GM12874 (cell line): ENCODE measurements around the gene TSKS.

Experiments
- TF ChIP-seq, protein P1 (sequence below): IDR thresholded peaks from 2 replicates; pipeline ENCODE4 v1.5.1; 2011; ENCODE audit warnings: low read depth, mild to moderate bottlenecking, control low read depth, low read length, moderate library complexity; ENCODE audit not compliant: insufficient read depth

TSKS gene

DNA sequence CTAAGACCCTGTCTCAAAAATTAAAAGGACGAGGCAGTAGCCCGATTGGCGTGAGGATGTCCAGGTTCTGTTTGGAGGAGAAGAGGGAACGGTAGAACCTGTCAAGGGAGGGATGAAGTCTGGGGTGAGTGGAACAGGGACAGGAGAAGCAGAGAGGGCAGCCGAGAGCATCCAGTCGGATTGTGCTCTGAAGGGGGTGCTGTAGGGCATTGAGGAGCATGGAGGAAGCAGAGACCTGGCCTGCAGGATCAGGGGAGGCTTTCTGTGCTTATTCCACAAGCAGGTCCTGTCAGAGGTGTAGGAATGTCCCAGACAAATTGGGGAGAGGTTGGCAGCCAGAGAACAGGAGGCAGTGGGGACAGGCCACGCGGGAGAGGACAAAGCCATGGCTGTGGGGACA lies 17.8 kb upstream of the TSKS start:
- TF ChIP-seq, protein P1, sequence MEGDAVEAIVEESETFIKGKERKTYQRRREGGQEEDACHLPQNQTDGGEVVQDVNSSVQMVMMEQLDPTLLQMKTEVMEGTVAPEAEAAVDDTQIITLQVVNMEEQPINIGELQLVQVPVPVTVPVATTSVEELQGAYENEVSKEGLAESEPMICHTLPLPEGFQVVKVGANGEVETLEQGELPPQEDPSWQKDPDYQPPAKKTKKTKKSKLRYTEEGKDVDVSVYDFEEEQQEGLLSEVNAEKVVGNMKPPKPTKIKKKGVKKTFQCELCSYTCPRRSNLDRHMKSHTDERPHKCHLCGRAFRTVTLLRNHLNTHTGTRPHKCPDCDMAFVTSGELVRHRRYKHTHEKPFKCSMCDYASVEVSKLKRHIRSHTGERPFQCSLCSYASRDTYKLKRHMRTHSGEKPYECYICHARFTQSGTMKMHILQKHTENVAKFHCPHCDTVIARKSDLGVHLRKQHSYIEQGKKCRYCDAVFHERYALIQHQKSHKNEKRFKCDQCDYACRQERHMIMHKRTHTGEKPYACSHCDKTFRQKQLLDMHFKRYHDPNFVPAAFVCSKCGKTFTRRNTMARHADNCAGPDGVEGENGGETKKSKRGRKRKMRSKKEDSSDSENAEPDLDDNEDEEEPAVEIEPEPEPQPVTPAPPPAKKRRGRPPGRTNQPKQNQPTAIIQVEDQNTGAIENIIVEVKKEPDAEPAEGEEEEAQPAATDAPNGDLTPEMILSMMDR: no peak

DNA sequence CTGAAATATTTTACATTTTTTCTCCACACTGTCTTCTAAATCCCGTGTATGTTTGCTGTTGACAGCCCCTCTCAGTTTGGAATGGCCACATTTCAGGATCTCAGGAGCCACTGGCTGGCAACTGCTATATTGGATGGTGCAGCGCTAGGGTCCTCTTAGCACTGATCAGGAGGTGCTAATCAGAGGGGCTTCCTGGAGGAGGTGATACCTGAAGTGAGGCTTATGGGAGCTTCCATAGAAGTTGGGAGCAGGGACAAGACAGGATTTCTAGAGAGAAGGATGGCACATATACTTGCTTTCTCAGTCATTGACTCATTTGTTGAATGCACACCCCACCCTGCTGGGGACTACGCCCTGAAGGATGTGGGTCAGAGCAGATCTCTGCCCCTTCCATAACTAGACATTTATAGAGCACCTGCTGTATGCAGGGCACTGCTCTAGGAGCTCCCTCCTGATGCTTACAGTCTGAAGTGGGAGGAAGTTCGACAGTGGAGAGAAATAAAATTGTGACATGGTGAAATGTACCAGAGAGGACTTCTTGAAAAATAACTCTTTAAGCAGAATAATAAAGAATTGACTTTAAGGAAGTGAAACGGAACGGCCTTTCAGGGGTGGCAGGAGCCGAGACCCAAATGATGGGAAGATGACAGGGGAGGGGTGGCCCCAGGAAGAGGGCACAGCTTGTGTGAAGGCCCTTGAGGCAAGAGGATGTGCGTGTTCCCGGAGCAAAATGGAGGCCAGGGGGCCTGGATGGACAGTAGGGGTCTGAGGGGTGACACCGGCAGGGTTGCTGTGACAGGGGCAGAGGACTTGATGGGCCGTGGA lies 16.8 kb upstream of the TSKS start:
- TF ChIP-seq, protein P1: no peak

DNA sequence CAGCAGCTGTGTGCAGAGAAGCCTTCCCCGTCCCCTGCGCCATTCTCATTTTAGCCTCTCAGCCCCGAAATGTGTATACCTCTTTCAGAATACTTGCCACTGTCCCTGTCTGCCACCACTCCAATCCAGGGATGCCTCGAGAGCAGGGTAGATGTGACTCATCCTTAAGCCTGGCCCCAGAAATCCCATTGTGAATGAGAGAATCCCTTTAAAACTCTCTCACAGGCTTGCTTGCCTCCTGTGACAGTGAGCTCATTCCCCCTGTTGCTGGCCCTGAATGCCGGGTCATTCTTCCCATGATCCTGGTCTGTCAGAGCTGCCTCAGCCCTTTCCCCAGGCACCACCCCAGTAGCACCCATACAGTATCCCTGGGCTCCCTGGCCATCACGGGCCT lies 13.3 kb upstream of the TSKS start:
- TF ChIP-seq, protein P1: no peak

DNA sequence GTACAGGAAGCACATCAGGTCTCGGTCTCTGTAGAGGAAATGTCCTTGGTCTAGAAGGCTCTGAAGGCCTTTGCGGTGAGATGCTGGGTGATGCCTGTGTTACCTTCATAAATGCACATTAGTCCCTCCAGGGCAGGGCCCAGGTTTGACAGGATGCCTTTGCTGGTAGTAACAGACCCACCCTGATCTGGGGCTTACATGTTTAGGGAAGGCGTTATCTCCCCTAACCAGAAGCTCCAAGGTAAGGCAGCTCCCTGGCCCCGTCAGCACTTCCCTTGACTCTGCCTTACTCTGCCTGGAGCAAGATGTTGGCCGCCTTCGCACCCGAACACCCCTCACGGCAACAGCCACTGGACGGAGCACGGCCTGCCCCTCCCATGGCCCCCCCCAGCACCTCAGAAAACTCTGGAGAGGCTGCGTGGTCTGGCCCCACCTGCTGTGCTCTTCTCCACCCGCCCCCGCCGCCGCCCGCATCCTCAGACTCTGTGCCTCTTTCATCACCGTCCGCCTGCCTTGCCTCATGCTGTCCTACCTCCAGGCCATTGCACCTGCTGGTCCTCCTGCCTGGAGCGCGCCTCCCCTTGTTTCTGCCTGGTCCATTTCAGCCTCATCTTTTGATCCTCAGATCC lies 12.8 kb upstream of the TSKS start:
- TF ChIP-seq, protein P1: no peak

DNA sequence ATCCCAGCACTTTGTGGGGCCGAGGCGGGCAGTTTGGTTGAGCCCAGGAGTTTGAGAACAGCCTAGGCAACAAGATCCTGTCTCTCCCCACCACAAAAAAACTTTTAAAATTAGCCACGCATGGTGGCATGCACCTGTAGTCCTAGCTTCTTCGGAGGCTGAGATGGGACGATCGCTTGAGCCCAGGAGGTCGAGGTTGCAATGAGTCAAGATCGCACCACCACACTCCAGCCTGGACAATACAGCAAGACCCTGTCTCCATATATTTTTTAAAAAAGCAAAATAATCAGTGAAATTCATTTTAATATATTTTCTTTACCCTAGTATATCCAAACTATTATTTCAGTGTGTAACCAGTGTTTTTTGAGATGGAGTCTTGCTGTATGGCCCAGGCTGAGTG lies 11.9 kb upstream of the TSKS start:
- TF ChIP-seq, protein P1: no peak

DNA sequence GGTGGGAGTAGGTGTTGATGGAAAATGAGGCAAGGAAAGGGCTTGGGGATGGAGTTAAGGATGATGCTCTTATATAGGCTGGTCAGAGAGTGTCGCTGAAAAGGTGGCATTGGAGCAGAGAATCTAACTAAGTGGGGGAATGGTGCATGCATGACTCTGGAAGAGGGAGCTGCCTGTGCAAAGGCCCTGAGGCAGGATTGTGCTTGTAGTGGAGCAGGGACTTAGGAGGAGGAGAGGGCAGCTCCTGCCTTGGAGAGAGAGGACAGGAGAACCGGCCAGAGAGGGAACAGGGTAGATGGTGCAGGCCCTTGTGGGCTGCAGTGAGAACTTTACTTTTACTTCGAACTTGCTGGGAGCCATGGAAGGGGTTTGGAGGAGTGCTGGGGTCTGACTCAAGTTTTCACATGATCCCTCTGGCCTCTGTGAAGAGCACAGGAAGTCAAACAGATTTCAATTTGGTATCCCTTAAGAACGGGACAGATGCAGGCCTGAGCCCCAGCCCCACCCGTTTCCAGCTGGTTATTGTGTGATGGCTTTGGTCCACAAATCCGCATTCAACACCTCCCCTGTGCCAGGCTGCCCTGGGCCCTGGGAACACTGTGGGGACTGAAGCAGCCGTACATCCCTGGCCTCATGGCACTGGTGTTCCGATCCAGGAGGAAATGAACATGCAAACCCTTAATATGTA lies 10.7 kb upstream of the TSKS start:
- TF ChIP-seq, protein P1: no peak

DNA sequence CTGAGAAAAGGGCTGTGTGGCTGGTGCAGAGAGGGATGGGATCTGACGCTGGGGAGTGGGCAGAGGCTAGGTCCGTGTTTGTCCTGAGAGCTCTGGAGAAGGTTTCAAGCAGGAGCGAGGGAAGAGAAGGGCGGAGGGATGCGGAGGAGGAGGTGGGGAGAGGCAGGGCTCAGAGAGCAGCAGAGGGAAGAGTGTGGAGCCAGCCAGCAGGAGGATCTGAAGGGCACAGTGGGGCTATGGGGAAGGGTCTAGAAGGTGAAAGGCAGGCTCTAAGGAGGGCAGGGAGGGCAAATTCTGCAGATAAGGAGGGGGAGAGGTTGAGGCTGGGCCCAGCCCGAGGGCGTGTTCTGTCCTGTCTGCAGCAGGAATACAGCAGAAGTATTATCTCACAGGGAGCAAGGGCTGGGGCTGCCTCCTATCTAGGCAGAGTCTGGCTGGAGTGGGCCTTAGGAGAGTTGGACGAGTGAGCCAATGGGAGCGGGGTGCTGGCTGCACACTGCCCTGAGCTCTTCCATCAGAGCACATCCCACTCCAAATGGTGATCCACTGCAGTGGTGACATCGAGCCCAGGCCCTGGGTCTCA lies 9.8 kb upstream of the TSKS start:
- TF ChIP-seq, protein P1: no peak
